ENCODE measurements around the gene OLFML2B.

Gene OLFML2B

GRCh38 chr1:161989108-161989507 is 34.6 kb downstream of the OLFML2B start:
- DNase-seq (ENCODE audit: insufficient read length, low spot score) (no peak), FAIRE-seq (no peak)
- TF ChIP-seq, protein P1, sequence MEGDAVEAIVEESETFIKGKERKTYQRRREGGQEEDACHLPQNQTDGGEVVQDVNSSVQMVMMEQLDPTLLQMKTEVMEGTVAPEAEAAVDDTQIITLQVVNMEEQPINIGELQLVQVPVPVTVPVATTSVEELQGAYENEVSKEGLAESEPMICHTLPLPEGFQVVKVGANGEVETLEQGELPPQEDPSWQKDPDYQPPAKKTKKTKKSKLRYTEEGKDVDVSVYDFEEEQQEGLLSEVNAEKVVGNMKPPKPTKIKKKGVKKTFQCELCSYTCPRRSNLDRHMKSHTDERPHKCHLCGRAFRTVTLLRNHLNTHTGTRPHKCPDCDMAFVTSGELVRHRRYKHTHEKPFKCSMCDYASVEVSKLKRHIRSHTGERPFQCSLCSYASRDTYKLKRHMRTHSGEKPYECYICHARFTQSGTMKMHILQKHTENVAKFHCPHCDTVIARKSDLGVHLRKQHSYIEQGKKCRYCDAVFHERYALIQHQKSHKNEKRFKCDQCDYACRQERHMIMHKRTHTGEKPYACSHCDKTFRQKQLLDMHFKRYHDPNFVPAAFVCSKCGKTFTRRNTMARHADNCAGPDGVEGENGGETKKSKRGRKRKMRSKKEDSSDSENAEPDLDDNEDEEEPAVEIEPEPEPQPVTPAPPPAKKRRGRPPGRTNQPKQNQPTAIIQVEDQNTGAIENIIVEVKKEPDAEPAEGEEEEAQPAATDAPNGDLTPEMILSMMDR (IDR thresholded peaks at IDR 0.05; ENCODE audit: insufficient read depth, missing control alignments), result no peak

- TF ChIP-seq, protein P1 (IDR thresholded peaks at IDR 0.05; ENCODE audit: insufficient read depth, missing control alignments), result no peak
- DNase-seq (ENCODE audit: insufficient read length, low spot score), result no peak
- FAIRE-seq, result no peak
Measured at GRCh38 chr1:161988413-161988812, 35.3 kb downstream of the OLFML2B start.

DNA sequence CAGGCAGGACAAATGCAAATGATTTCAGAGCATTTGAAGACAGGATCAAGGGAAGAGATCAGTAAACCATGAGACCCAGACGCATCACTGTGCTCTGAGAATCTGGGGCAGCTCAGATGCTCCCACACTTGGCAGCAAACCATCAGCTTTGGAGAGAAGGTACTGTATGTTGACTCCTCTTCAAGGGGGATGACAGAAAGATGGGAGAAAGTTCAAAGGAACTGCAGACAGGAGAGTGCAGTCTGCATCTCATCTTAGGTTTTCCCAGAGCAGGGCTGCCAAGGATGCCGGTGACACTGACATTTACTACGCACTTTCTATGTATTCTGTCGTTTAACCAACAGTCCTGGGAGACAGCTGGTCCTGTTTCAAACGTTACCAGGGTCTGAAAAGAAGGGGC is 35.8 kb downstream of the OLFML2B start:
- TF ChIP-seq, protein P1 (IDR thresholded peaks at IDR 0.05; ENCODE audit: insufficient read depth, missing control alignments), result no peak
- DNase-seq (ENCODE audit: insufficient read length, low spot score) (no peak), FAIRE-seq (no peak)

- TF ChIP-seq, protein P1 (IDR thresholded peaks at IDR 0.05; ENCODE audit: insufficient read depth, missing control alignments), result no peak
- DNase-seq (ENCODE audit: insufficient read length, low spot score) (no peak), FAIRE-seq (no peak)
Measured at GRCh38 chr1:161987303-161987702, 36.4 kb downstream of the OLFML2B start.

GRCh38 chr1:161986328-161986727 is 37.3 kb downstream of the OLFML2B start:
- DNase-seq (ENCODE audit: insufficient read length, low spot score), result no peak
- FAIRE-seq, result no peak
- TF ChIP-seq, protein P1 (IDR thresholded peaks at IDR 0.05; ENCODE audit: insufficient read depth, missing control alignments), result no peak

- FAIRE-seq (no peak), DNase-seq (ENCODE audit: insufficient read length, low spot score) (no peak)
- TF ChIP-seq, protein P1 (IDR thresholded peaks at IDR 0.05; ENCODE audit: insufficient read depth, missing control alignments), result no peak
Measured at GRCh38 chr1:161985301-161985822, 38.3 kb downstream of the OLFML2B start.

DNA sequence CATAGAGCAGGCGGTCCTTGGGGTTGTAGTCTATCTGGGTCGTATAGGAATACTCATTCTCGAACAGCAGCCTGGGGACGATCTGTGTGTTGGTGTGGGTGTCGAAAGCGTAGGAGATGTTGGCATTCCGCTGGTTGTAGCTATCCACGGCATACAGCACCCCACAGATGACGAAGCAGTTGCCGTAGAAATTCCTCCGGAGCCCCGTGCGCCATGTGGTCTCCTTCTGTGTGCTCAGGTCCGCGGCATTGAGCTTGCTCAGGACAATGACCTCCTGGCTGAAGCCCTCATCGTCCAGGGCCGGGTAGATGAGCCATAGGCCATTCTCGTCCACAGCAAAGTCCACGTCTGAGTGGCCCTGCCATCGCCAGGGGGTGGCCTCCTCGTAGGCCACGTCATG is 39.9 kb downstream of the OLFML2B start:
- TF ChIP-seq, protein P1 (IDR thresholded peaks at IDR 0.05; ENCODE audit: insufficient read depth, missing control alignments), result no peak
- FAIRE-seq, result no peak

More for the DNA sequence above, 39.9 kb downstream of the OLFML2B start:
- DNase-seq (ENCODE audit: insufficient read length, low spot score), result no peak
